Measurements from ENCODE around the gene KIFC3. TPM values are rescaled to one million over a fixed set of nuclear protein-coding genes. Genes with fewer than 3 reads are reported as not detected.

The KIFC3 gene
- total and polyA plus RNA-seq, 7 donors = 2.5 to 31.2 (median 10.0) TPM

- Histone ChIP-seq H3K36me3 (peaks cover 0 to 18% (median 10%) of the 10 kb centered on the region in 4 donors), H3K27me3 (no peaks in the 10 kb centered on the region), H3K4me1 (peaks cover 0 to 64% (median 52%) of the 10 kb centered on the region in 4 donors), H3K4me3 (peak overlapping the region in 1 of 4 donors; percentile 77), H3K27ac (peak overlapping the region; percentile 83 to 92 (median 84)), H3K9me3 (no peaks in the 10 kb centered on the region)
- intact Hi-C loops (cut with DNase I) = loop anchor here (5.0 to 10.0 kb wide), 3 partner anchors 63 to 324 kb away; partner anchors contain the start of genes CFAP20, KATNB1, USB1 and ZNF319
- TF ChIP-seq CTCF (IDR thresholded peaks at IDR 0.05) = no peak
- TF ChIP-seq EP300 (IDR thresholded peaks at IDR 0.05) = no peak
- TF ChIP-seq POLR2A (IDR thresholded peaks at IDR 0.05) = no peak
- TF ChIP-seq POLR2AphosphoS5 (IDR thresholded peaks at IDR 0.05) = no peak
- DNase-seq = no peak
- 19 to 53% methylated on average over 12 of the region's 12 CpGs for WGBS, 2 donors
These were observed 1.8 kb downstream of the KIFC3 start for GRCh38 chr16:57800200-57801097.

- peaks cover 0 to 19% (median 11%) of the 10 kb centered on the region in 4 donors for H3K36me3 ChIP-seq
- H3K27me3 ChIP-seq = no peaks in the 10 kb centered on the region
- no peaks in the 10 kb centered on the region for H3K9me3 ChIP-seq
- no peak overlapping the region for H3K4me3 ChIP-seq
- H3K27ac ChIP-seq = no peak overlapping the region
- 40% methylated on average over 5 of the region's 5 CpGs for WGBS, 2 donors
- no peak for TF ChIP-seq CTCF (IDR thresholded peaks at IDR 0.05)
- no peak for TF ChIP-seq EP300 (IDR thresholded peaks at IDR 0.05)
- no peak for TF ChIP-seq POLR2A (IDR thresholded peaks at IDR 0.05)
- TF ChIP-seq POLR2AphosphoS5 (IDR thresholded peaks at IDR 0.05) = no peak
- DNase-seq = no peak
- intact Hi-C loops (cut with DNase I) = loop anchor here (5.0 to 10.0 kb wide), 3 partner anchors 62 to 325 kb away; partner anchors contain the start of genes CFAP20, KATNB1, USB1 and ZNF319
- peaks cover 0 to 58% (median 48%) of the 10 kb centered on the region in 4 donors for H3K4me1 ChIP-seq
These were observed 2.6 kb downstream of the KIFC3 start for GRCh38 chr16:57799600-57800199.

GRCh38 chr16:57798953-57799599 lies 3.2 kb downstream of the KIFC3 start:
- 40 to 55% methylated on average over 6 of the region's 6 CpGs for WGBS, 2 donors
- Histone ChIP-seq H3K27ac (no peak overlapping the region), H3K36me3 (peaks cover 0 to 24% (median 14%) of the 10 kb centered on the region in 4 donors), H3K4me1 (peaks cover 0 to 53% (median 42%) of the 10 kb centered on the region in 4 donors), H3K4me3 (no peak overlapping the region), H3K27me3 (no peaks in the 10 kb centered on the region), H3K9me3 (no peaks in the 10 kb centered on the region)
- DNase-seq = no peak
- intact Hi-C loops (cut with DNase I) = no loop called here
- TF ChIP-seq CTCF (IDR thresholded peaks at IDR 0.05) = no peak
- TF ChIP-seq POLR2A (IDR thresholded peaks at IDR 0.05) = no peak
- TF ChIP-seq POLR2AphosphoS5 (IDR thresholded peaks at IDR 0.05) = no peak

- H3K27ac ChIP-seq = no peak overlapping the region
- no peak for DNase-seq
These were observed 4.0 kb downstream of the KIFC3 start for GRCh38 chr16:57798267-57798810.

More at GRCh38 chr16:57798267-57798810, 4.0 kb downstream of the KIFC3 start:
- WGBS, 2 donors = 31 to 75% methylated on average over 16 of the region's 16 CpGs
- intact Hi-C loops (cut with DNase I) = no loop called here
- Histone ChIP-seq H3K4me3 (no peak overlapping the region), H3K36me3 (peaks cover 0 to 28% (median 16%) of the 10 kb centered on the region in 4 donors), H3K27me3 (no peaks in the 10 kb centered on the region), H3K4me1 (peaks cover 0 to 46% (median 35%) of the 10 kb centered on the region in 4 donors), H3K9me3 (no peaks in the 10 kb centered on the region)
- no peak for TF ChIP-seq POLR2A (IDR thresholded peaks at IDR 0.05)
- no peak for TF ChIP-seq EP300 (IDR thresholded peaks at IDR 0.05)
- no peak for TF ChIP-seq CTCF (IDR thresholded peaks at IDR 0.05)

Data from sigmoid colon (tissue), 7 donors.